Endothelial cell of umbilical vein (primary cell): ENCODE data around the gene PDIA5.
A peak's percentile ranks its signal among the peaks of the same experiment; 100 is the strongest.

ENCODE experiments used
- EZH2 ChIP-seq: IDR thresholded peaks from 2 replicates; pipeline ENCODE4 v1.6.1; 2012; ENCODE audit warnings: borderline replicate concordance, low read depth, mild to moderate bottlenecking, moderate library complexity, low read length, inconsistent platforms; ENCODE audit not compliant: severe bottlenecking
- FOS ChIP-seq: IDR thresholded peaks from 2 replicates; pipeline ENCODE4 v1.6.1; 2011; ENCODE audit warnings: mild to moderate bottlenecking, low read length, moderate library complexity, borderline replicate concordance; ENCODE audit not compliant: insufficient read depth
- MAX ChIP-seq: IDR thresholded peaks from 2 replicates; pipeline ENCODE4 v1.6.1; 2011; ENCODE audit not compliant: insufficient read depth, insufficient read length
- MYC ChIP-seq: IDR thresholded peaks from one replicate; pipeline ENCODE4 v1.6.1; 2011; ENCODE audit warnings: mild to moderate bottlenecking, low read depth, low read length
- POLR2A ChIP-seq: IDR thresholded peaks from 2 replicates; pipeline ENCODE4 v1.6.1; 2012; ENCODE audit warnings: low read depth, mild to moderate bottlenecking, control low read depth, low read length
- POLR2AphosphoS5 ChIP-seq: IDR thresholded peaks from 2 replicates; pipeline ENCODE4 v1.6.1; 2012; ENCODE audit warnings: low read depth, mild to moderate bottlenecking, control low read depth, low read length, moderate library complexity; ENCODE audit not compliant: insufficient read depth
- TF ChIP-seq, protein P1 (sequence below), 2 donors: IDR thresholded peaks; 1 replicate in 1 of 2; 2 replicates in 1 of 2; pipeline ENCODE4 v1.5.1; 2011; ENCODE audit warnings: low read length in 2 of 2, mild to moderate bottlenecking in 2 of 2, moderate library complexity in 2 of 2, control low read depth in 1 of 2, inconsistent platforms in 1 of 2, low read depth in 1 of 2; ENCODE audit not compliant: insufficient read depth in 1 of 2; ENCODE audit errors: extremely low read depth in 1 of 2

DNA sequence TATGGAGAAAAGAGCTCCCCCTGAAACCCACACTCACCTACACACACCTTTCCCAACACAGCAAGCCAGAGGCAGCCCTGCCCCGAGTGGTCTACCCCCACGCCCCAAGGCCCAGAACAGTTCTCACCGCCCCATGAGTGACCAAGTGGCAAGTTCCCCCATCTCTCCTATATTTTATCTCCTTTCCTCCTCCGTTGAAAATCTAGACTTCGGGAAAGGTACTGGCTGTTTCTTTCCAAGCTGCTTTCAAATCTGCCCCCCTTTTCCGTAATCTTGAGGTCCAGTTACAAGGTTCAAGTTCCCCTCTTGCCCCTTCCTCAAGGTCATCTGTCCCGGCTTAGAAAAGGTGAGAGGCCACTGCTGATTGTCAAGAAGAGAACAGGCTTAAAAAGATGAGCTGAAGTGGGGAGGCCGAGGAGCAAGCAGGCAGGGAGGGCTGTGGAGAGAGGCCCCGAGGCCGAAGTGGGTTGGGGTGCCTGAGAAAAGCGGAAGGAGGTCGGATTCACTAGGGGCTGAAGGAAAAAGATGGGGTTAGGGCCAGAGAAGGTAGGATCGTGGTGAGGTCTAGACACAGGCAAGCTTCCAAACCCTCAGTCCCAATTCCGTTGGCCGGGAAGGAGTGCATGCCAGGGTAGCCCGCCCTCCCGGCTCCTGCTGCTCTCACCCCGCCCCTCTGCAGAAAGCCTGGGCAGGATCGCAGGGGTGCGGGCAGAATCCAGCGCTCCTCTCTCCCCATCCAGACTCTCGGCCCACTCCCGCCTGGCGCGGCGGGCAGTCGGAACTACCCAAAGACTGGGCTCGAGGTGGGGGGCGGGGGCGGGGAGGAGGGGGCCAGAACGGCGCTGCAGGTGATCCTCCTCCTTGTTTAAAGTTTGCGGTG, 40.9 kb upstream of the PDIA5 start:
- TF ChIP-seq, protein P1, sequence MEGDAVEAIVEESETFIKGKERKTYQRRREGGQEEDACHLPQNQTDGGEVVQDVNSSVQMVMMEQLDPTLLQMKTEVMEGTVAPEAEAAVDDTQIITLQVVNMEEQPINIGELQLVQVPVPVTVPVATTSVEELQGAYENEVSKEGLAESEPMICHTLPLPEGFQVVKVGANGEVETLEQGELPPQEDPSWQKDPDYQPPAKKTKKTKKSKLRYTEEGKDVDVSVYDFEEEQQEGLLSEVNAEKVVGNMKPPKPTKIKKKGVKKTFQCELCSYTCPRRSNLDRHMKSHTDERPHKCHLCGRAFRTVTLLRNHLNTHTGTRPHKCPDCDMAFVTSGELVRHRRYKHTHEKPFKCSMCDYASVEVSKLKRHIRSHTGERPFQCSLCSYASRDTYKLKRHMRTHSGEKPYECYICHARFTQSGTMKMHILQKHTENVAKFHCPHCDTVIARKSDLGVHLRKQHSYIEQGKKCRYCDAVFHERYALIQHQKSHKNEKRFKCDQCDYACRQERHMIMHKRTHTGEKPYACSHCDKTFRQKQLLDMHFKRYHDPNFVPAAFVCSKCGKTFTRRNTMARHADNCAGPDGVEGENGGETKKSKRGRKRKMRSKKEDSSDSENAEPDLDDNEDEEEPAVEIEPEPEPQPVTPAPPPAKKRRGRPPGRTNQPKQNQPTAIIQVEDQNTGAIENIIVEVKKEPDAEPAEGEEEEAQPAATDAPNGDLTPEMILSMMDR (IDR thresholded peaks at IDR 0.05; ENCODE audit: extremely low read depth in 1 of 2, insufficient read depth in 1 of 2, low read depth in 1 of 2, low read length in 2 of 2): no peak
- TF ChIP-seq POLR2AphosphoS5 (no peak), POLR2A (no peak), MAX (no peak), MYC (no peak), EZH2 (peak; percentile 27), FOS (no peak)
